Stimulated activated CD4-positive, alpha-beta T cell treated with anti-CD3 and anti-CD28 coated beads, Interleukin-2, amount 100 ng/mL, for 4 hours (primary cell): ENCODE data around the gene OPRL1.

Source experiments
- DNase-seq: peaks from one replicate; pipeline ENCODE4 v3.0.0-alpha.2; 2020; ENCODE audit warnings: low read depth

Gene OPRL1

DNA sequence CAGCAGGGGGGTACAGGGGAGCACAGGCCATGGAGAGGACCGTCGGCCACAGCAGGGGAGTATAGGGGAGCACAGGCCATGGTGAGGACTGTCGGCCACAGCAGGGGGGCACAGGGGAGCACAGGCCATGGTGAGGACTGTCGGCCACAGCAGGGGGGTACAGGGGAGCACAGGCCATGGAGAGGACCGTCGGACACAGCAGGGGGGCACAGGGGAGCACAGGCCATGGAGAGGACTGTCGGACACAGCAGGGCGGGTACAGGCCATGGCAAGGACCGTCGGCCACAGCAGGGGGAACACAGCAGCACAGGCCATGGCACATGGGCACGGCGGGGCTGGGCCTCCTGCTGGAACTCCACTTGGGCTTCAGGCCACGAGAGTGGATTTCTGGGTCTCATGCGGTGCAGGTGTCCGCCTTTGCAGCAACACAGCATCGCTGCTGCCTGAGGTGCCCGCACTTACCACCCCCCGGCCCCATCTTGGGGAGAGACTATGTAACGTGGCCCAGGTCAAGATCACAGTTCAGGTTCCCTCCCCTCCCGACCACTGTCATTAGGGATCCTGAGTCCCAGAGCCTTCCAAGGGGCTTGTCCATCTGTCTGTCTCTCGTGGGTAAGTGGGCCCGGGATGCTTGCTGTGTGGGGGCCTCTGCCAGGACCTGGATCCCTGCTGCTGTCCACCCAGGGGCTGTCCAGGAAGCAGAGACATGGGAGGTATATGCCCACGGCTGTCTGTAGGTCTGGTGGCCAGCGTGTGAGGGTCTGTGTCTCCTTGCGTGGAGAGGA, 25.0 kb downstream of the OPRL1 start:
- no peak for DNase-seq

GRCh38 chr20:64105846-64106434, 26.1 kb downstream of the OPRL1 start:
- no peak for DNase-seq

GRCh38 chr20:64106435-64106961, 26.6 kb downstream of the OPRL1 start:
- DNase-seq, result no peak

DNA sequence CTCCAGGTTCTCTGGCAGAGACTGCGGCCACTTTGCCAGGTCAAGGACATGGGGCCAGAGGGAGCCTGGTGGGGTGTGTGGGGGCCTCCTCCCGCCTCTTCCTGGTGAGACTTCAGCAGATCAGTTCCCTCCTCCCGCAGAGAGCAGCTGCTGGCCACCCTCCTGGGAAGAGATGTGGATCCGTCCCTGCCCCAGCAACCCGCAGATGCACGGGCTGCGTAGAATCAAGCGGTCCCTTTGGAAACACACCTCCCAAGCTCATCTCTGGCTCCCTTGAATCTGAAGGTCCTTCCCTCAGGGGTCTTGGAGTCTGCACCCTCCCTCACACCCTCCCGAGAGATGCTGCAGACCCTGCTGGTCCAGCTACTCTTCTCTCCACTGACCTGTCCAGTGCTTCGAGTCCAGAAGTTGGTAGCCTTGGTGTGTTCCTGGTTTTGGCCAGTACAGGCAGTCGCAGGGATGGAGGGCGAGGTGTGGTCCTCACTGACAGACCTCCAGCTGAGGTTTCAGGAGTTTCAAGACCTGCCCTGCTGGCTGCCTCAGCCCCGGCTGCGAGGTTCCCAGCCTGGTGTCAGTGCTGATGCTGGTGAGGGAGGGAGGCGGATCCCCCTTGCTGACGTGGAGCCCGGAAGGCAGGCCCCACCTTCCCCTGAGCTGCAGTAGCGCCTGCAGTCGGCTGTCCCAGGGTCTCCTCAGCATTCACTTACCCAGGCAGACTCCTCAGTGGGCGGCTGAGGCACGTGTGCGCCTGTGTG, 27.3 kb downstream of the OPRL1 start, which contains the start of gene NPBWR2:
Gene NPBWR2, minus strand, starts transcription at position 585 of the 755 bp plus-strand sequence. CDS start 734 bp downstream, outside the sequence.
- DNase-seq, result no peak

DNA sequence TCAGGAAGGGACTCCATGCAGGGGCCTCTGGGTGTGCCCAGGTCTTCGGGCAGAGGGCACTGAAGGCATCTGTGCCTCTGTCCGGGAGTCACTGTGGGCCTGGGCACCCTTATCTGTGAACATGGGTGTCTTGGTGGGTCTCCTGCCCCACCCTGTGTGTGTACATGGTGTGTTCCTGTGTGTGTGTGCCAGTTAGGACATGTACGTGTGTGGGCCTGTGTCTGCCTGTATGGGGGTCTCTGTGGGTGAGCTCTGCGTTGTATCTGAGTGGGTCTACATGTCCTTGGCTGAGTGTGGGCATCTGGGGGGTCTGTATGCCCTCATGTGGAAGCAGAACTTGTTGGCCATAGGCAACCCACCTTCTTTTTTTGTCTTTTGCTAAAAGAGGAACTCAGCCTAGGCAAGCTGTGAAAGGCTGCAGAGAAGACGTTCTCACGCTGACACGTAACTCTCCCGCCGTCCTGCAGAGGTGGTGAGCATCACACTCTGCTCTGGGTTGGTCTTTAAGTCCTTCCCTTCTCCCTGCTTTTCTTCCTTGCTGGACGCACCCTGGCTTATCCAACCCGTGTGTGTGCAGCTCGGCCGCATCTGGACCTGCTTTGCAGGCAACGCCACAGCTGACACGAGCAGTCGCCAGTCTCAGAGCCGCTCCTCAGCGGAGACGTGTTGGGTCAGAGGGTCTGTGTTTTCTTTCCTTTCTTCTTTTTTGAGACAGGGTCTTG, 28.0 kb downstream of the OPRL1 start:
- no peak for DNase-seq

DNA sequence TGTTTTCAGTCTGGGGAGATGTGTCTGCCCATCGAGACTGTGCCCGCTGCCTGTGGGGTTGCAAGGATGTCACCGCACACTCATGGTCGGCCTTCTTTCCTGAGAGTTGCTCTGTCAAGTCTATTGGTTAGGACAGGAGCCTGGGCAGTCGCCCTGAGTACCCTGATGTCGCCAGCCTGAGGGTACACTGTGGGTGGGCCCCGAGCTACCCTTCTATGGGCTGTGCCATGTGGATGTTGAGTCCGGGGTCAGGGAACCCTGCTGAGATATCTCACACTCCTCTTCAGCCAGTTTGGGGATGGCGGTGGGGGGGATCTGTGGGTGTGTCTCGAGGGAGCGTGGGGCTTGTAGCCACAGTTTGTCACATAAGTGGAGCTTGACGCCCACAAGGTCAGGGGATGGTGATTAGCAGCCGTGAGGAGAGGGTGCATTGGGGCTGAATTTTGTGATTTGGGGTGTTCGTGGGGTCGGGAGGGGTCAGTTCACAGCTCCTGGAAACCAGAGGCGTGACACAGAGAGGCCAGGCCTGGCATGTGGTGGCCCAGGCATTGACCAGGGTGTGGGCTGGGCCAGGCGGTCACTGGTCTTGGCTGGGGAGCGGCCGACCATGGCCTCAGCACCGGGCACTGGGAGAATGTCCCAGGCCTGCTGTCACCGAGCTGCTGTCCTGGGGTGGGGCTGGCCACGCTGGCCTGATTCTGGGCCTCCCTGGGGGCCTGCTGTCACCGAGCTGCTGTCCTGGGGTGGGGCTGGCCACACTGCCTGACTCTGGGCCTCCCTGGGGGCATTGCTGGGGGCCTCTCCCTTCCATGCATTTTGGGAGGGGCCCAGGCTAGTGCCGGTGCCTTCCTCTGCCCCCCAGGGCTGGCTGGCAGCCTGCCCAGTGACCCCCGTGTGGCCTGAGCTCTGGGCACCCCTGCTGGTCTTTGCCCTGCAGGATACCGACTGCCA, 29.1 kb downstream of the OPRL1 start:
- DNase-seq, result no peak

DNA sequence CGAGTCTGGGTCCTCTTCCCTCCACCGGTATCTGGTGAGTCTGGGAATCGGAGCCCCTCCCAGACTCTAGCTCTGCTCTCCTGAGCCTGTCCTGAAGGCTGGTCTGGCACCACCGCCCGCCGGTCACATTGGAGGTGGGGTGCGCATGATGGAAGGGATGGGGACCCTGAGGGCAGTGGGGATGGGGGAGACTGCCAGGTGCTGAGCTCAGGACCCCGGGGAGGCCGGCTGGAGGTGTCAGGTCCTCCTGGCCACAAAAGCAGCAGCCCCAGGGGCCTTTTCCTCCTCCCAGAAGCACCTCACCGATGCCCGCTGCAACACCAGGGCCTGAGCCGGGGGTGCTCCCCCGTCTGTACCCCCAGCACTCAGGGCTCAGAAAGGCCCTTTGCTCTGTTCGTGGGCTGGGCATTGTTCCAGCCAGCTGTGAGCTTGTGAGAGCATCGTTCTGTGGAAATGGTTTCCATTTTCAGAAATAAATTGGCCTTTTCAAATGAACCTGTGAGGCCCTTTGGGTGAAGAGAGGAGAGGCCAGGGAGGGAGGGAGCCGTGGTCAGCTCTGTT, 30.0 kb downstream of the OPRL1 start:
- no peak for DNase-seq

DNA sequence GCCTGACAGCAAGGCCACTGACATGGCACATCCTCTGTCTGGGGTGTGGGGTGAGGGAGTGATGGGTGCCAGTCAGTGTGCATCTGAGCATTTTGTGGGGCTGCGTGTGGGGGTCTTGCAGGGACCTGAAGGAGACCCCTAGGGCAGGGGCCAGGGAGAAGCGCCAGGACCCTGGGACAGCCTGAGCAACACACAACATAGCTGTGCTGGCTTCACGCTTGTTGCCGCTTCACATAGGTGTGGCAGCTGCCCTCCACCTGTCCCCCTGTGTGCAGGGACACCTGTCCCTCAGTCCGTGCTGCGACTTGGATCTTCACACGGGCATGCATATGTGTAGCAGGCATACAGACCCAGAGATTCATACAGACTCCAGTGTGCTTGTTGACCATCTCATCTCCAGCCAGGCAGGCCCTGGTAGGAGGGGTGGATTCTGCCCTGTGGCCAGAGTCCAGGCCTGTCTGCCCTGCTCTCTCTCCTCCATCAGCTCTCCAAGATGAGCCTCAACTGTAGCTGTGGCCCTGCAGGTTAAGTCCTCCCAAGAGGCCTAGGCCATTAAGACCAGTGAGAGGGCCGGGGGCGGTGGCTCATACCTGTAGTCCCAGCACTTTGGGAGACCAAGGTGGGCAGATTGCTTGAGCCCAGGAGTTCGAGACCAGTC, 30.7 kb downstream of the OPRL1 start:
- DNase-seq, result no peak

DNA sequence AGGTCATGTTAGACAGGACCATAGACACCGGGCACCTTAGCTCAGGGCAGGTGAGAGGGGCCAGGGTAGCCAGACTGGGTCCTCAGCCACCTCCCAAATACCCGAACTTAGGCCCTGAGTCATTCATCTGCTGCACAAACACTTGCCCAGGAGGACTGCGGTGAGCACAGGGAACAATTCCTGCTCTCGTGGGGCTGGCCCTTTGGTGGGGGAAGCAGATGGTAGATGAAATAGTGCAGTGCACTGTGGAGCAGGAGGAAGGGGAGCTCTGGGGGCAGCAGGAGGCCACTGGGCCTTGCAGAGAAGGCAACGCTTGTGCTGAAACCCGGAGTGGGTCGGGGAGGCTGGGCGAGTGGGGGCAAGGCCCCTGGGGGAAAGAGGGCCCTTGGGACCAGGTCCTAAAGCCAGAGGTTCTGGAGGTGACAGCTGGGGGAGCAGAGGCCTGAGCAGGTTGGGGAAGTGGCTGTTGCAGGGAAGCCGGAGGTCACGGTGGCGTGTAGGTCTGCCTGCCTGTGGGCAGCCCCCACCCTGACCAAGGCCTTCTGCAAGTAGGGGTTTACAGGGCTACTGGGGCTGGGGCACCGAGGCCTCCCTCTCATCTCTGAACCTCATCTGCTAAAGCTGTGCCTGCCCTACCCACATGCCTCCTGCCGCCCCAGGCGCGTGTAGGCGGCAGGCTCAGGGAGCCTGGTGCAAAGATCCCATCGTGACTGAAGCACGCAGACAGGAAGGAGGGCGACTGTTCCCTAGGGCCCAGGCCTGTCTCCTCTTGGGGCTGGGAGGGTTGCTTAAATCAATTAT, 32.2 kb downstream of the OPRL1 start:
- DNase-seq, result no peak

- DNase-seq, result no peak
Measured at GRCh38 chr20:64112691-64113443, 33.0 kb downstream of the OPRL1 start.

- DNase-seq, result no peak
Measured at GRCh38 chr20:64113444-64113775, 33.5 kb downstream of the OPRL1 start.

GRCh38 chr20:64113796-64114355, 34.0 kb downstream of the OPRL1 start:
- DNase-seq, result no peak

- no peak for DNase-seq
Measured at GRCh38 chr20:64114356-64114971, 34.6 kb downstream of the OPRL1 start.

GRCh38 chr20:64115171-64115911, 35.5 kb downstream of the OPRL1 start:
- DNase-seq, result no peak

DNA sequence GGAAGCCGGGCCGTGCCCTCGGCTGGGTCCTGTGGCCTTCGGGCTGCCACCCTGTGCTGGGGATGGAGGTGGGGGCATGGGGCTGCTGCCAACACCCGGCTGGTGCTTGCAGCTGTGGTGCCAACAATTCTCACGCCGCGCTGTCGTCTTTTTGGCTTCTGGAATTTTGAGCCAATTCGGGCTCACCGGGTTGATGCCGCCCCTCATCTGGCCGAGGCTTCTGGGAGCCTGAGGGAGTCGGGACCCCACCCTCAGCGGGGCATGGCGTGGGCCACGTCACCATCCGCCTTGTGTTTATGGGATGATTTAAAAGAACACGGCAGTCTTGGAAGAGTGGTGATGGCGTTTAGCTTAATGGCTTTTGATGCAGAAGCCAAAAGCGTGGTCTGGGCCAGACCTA, 36.1 kb downstream of the OPRL1 start:
- no peak for DNase-seq

DNA sequence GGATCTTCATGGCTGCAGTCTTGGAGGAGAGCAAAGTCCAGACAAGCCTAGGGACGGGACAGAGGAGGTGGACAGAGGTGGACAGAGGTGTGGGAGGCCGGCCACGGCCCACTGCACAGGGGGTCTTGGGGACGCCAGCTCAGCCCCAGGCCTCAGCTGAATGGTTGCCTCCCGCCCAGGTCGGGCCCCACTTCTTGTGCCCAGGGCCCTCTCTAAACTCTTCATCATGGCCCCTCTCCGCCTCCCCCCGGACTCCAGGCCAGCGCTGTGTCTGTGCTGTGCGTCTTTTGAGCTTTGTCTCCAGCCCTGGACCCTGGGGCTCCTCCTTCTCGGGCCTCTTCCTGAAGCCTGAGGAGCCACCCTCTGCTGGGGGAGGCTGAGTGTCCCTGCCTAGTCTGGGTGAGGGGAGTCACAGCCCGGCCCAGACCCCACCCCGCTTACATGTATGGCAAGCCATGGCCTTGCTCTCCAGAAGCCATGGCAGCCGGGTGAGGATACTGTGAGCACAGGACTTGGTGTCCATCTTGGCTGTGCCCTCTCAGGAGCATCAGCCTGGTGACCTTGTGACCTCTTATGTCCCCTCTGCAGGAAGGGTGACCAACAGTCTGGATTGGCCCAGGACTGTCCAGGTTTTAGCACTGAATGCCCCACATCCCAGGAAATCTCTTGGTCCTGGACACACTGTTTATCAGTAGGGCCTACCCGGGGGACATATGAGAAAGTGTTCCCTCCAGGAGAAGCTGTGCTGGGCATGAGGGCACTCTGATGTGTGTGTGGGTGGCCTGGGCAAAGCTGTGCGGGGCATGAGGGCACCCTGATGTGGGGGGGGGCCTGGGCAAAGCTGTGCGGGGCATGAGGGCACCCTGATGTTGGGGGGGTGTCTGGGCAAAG, 36.9 kb downstream of the OPRL1 start:
- no peak for DNase-seq
